ENCODE measurements around the gene MAGED1.

DNA sequence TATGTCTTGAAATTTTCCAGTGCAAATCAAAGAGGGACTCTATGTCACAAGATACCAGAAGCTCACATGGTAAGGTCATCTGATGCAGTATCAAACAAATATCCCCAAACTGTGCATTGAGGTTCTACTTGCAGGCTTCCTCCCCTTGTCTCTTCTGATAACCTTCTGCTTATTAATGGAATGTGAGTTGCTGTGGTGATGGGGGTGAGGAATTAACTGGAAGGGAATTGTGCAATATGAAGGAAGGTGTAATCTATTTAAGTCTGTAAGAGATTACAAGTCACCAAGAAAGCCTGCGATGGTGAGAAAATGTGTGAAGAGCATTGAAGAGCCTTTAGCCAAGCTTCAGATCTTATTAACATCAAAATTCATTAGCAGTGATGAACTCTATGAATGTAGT is 15.4 kb upstream of the MAGED1 start:
- TF ChIP-seq, protein P1, sequence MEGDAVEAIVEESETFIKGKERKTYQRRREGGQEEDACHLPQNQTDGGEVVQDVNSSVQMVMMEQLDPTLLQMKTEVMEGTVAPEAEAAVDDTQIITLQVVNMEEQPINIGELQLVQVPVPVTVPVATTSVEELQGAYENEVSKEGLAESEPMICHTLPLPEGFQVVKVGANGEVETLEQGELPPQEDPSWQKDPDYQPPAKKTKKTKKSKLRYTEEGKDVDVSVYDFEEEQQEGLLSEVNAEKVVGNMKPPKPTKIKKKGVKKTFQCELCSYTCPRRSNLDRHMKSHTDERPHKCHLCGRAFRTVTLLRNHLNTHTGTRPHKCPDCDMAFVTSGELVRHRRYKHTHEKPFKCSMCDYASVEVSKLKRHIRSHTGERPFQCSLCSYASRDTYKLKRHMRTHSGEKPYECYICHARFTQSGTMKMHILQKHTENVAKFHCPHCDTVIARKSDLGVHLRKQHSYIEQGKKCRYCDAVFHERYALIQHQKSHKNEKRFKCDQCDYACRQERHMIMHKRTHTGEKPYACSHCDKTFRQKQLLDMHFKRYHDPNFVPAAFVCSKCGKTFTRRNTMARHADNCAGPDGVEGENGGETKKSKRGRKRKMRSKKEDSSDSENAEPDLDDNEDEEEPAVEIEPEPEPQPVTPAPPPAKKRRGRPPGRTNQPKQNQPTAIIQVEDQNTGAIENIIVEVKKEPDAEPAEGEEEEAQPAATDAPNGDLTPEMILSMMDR (IDR thresholded peaks at IDR 0.05; ENCODE audit: low read length): no peak
- TF ChIP-seq EZH2 (IDR thresholded peaks at IDR 0.05; ENCODE audit: borderline replicate concordance, low read length): no peak

Measured in OCI-LY1 (cell line).